ENCODE results near the gene ADIPOR2.
A peak's percentile ranks its signal among the peaks of the same experiment; 100 is the strongest.

ADIPOR2 gene

DNA sequence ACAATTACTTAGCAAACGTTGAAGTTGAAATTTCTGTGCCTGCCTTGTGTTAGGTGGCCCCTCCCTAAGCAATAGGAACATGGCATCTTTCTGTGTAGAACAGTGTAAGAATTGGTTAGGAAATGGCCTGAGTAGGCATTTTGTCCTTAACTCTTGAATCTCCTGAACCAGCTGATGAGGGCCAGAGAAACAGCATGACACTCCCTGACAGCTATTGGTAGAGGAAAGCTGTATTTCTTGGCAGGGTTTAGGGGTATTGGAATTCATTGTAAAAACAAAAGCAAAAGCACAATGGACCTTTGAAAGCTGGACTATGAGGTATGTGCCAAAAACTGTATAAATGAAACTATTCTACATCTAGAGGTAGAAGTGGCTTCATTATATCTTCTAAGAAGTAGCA lies 88.9 kb downstream of the ADIPOR2 start:
- no peak for DNase-seq

DNA sequence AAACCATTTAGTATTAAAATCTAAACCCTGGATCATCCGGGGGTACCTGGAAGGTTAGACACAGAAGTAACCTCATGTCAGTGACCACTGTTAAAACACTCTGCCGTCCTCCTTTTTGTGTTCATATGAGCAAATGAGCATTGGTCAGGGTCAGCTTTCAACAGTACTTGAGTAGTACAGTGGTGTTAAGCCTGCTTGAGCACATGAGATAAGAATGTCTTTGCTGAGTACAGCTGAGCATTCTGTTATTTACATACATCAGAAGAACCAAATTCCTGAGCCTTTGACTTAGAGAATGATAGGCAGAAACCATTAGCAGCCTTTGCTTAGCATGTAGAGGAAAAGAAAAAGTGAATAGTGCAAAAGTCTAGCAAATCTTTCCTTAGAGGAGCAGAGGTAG lies 90.9 kb downstream of the ADIPOR2 start:
- no peak for DNase-seq

DNA sequence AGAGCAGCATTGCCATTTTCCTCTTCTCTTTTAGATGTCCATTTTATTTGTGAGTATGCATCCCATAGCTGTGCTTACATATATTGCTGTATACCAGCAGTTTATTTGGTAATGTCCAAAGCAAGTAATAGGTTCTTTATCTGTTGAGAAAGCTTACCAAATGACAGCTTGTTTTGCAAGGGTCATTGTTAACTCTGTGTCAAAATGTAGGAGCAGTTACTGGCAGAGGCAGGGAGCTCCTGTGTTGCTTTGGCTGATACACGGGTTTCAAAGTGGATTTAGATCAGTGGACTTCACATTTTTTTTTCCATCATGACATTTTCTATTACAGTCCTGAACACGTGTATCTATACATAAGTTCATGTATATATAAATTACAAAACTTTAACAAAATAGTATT lies 91.3 kb downstream of the ADIPOR2 start:
- DNase-seq, result no peak

DNA sequence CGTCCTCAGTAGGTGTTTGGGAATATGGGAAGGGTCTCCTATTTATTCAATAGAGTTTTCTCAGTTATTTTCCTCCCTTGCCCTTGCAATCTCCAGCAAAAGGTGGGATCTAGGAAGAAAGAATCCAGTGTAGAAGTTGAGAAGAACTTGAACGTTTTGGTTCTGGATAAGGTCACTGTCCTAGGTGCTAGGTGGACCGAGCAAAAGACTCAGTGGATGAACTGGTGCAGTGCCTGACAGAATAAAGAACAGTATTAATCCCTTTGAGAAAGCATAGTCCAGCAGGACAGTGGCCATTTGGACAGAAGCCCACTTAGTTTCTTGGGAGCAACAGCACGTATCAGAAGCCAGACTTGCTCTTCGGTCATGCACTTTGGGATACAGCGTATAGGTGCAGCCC lies 96.8 kb downstream of the ADIPOR2 start:
- DNase-seq, result no peak

DNA sequence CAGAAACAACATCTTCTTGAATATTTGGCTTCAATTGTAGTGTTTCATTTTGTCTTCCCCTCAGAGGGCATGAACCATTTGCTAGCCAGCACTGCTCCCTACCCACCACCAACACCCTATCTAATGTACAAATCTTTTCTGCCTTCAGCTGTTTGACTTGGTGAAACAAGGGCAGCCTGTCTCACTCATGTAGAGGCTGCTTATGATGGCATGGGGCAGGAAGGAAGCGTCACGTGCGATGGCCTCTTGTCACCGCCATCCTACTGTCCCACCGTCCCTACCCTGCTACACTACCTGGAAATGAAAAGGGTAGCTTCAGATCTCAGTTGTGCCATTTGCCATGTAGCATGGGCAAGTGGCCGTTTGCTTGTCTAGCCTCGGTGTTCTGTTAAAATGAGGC lies 99.6 kb downstream of the ADIPOR2 start:
- no peak for DNase-seq

DNA sequence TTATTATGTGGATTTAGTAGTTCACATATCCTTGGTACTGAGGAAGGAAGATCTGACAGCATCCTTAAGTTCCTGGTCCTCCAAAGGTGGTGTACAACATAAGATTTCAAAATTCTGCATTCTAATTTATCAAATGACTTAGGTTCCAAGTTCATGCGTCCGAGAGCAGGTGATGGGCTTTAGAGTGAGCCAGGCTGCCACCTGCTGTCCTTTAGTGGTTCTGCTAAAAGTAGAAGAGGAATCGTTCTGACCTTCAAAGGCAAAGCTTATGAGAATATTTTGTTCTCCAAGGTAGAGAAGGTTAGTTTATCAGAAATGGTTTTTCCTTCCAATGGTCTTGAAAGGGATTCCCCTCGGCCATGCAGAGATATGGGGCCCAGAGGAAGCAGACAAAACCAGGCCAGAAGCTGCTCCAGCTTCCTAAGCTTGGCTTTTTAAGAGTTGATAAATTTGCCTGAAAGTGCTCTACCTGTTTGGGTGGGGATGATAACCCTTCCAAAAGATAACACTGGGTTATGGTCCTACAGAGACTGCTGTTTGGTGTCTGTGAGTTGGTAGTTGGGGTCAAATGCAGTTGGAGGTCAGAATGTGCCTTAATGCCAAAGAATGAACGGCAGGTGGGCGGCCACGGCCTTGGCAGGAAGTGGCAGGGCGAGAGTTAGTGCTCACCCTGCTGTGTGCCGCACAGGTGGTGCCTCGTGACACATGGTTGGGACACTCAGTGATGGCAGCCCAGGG lies 100.4 kb downstream of the ADIPOR2 start:
- peak in 1 of 2 donors; percentile 71 for DNase-seq

DNA sequence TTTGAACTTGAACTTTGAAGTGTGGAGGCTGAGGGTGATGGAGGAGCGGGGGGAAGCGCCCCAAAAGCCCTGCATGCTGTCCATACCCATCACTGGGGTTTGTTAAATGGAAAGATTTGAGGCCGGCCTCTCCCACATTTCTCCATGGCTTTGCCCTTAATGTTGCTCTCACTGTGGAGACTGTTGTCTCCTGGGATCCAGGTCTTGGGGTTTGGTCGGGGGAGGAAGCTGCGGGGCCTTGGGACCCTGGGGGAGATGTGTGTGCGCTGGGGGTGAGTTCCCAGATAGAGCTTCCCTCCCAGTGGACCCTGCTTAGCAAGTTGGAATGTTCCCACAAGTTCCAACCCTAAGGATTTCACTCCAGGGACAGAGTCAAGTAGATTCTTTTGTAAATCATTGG lies 101.5 kb downstream of the ADIPOR2 start:
- DNase-seq, result no peak

DNA sequence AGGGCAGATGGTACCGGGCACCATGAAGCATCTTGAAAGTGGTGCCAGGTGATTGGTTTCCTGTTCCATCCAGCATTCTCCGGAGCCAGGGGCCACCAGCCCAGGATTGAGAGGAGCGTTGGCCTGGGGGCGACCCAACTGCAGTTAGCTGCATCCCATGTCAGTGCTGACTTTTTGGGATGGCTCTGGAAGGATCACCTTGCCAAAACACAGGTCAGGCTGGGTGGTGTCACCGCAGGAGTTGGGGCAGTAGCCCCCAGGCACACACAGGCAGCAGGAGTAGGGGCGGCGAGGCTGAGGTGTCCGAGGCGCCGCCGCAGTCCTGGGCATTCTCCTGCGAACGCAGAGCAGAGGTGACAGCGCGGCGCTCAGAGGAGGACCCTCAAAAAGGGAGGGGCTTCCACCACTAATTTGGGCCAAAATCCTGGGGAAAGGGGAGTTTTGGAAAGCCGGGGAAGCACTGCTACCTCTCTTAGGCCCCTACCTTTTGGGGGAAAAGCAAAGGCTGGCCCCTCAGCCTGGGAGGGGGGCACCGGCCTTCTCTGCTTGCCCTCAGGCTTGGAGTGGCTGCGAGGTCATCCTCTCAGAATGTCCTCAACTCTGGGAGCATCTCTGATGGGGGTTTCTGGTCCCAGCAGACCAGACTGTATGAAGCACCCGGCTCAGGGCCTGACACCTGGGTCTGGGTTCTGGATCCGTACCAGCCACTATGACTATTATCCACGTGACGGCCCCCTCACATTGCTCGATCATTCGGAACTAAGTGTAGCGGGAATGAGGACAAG lies 102.7 kb downstream of the ADIPOR2 start:
- no peak for DNase-seq

DNA sequence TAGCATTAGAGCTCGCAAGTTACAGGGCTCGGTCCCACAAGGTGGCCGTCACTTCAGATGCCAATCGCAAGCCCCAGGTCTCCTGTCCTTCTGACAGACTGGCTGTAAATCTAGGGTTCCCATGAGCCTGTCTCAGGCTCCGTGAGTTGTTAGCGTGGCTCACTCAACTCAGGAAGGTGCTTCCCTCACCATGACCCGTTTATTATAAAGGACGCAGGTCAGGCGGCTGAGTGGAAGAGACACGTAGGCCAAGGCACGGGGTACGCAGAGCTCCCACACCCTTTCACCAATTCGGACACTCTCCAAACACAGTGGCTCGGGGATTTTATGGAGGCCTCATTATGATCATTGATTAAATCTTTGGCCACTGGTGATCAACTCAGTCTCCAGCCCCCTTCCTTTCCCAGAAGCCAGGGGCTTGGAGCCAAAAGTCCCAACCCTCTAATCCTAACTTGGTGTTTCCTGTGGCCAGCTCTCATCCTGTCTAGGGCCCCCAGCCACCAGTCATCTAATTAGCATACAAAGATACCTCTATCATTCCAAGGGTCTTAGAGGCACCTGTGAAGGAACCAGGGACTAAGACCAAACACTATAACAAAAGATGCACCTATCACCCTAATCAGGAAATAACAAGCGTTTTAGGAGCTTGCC lies 103.7 kb downstream of the ADIPOR2 start:
- no peak for DNase-seq

DNA sequence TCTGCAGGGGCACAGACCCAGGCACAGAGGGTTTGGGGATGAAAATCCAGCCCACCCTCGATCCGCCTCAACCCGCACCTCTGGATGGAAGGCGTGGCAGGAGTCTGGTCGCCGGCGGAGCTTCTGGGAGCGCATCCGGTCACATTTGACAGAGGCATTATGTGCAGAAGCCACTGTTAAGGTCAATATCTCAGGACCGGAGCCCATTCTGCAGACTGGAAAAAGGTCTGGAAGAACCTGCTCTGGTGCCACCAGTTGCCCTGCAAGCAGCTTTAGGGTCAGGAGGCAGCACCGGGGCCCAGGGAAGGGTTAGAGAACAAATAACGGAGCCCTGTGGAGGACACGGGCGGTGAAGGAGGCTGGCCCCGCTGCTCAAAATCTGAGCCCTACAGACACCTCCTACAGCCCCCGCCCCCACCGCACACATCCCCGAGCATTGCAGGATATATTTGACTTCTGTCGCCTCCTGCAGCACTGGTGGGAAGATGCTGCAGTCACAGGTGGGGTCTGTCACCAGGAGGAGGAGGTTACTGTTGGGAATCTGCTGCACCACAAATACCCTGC lies 104.4 kb downstream of the ADIPOR2 start:
- DNase-seq, result no peak

DNA sequence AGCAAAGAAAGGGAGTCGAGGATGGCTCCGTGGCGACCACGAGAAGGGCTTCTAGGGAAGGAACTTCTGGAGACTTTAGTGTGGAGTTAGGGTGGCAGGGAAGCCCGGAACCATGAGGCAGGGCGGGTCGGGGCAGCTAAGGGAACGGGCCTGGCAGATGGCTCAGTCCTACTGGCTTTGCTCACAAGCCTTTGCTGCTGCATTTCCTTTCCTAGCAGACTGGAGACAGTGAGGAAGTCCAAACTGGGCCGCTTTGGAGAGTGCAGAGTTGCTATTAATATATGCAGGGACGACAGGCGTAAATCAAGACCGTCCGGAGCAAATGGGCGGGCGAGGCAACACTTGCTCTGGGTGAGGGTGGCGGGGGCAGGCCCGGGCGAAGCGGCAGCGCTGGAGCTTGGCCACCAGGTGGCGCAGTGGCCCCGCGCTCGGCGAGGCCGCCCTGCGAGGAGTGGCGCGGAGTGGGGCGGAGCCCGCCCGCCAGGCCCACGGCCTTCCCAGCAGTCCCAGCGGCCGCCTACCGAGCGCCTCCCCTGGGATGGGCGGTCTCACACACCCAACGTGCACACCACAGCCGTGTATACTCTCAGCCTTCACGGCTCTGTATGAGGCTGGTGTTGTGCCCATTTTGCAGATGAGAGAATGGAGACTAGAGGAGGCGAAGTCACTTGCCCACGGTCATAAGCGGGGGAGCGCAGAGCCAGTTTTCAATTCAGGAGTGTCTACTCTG lies 105.1 kb downstream of the ADIPOR2 start:
- DNase-seq, result peak; percentile 77 to 80

DNA sequence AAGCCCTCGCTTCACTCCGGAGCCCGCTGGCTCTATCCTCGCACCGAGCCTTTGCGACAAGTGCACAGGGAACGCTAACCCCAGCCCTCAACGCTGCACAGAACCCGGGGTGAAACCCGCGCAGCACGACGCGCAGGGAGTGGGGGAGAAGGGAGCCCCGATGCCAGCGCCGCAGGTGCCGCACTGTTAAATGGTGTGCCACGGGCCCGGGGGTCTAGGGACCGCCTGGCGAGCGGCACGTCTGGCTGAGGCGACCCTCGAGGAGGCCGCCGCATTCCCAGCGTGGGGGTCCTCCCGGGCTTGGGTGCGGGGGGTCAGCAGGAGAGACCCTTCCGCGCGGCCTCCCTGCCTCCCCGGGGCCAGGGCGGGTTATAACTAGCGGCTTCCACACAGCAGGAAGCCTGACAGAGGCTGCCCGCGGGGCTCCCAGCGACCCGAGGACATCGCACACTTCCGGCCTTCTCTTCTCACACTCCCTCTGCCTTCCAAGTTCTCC lies 105.7 kb downstream of the ADIPOR2 start:
- peak in 1 of 2 donors; percentile 66 for DNase-seq

DNA sequence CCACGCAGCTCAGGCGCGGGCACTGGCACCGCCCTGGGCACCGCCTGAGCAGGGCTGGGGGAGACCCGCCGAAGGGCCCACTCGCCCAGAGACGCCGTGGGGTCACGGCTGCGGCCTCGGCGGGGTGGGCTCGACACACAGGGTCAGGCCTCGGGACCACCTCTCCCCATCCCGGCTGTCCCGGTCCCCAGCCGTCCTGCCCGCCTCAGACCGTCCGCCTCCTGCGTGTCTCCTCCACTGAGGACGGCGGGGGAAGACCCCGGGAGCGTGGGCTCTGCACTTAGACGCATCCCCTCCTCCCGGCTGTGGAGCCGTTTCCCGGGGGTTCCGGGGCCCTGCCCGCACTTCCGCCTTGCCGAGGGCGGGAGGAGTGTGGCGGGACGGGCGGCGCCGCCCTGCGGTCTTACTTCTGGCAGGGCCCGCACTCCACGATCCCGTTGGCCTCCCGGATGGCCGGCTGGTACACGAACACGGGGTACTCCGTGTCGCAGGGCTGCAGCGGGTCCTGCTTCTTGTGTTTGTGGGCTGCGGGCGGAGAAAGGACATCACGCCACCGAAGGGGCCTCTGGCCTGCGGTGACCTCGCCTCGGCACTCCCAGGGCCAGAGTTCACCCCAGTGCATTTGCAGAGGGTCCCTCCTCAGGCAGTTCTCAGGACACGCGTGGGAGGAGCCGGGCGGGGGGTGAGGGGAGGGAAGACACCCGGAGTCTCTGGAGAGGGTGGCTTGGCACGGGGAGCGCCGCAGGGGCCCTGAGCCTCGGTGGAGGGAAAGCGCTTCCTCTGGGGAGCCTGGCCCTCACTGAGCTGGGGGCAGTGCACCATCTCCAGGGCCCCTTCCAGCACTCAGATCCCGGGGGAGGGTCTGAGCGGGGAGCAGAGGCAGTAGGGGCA lies 106.4 kb downstream of the ADIPOR2 start:
- peak in 1 of 2 donors; percentile 71 for DNase-seq

DNA sequence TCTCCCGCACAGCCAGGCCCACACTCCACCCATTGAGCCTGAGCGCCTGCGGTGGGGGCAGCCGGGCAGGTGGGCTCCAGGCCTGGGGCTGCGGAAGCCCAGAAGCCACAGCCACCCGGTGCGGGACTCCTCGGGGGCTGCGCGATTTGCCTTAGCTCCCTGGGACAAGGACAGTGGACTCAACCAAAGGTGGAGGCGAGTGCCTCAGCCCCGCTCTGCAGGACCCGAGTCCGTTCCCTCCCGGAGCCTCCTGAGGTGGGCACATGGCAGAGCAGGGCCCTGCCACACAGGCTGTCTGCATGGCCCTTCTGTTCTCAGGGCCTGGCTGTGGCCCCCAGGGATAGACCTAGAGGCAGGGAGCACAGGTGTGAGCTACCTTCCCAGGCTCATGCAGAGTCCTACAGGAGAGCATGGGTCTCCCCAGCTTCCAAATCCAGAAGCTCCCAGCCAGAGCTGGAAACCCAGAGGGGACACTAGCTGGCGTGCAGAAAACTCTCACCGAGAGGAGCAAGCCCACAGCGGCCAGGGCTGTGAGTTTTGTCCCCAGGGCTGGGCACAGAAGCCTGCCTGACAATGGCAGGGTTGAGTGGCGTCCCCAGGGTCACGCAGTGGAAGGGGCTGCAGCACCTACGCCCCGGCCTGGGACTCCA lies 107.2 kb downstream of the ADIPOR2 start:
- no peak for DNase-seq

DNA sequence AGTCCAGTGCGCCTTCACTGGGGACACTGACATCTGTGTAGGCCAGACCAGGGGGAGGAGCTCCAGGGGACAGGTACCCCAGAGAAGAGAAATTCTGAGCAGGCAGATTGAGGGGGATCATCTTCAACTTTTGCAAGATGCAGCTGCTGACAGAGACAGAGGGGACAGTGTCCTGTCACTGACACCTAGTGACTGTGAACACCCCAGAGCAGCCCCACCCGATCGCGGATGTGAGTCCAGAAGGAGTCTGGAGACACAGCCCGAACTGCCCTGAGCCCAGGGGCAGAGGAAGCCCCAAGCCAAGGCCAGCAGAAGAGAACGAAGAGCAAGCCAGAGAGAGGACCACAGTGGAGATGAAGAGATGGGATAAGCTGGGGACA lies 107.8 kb downstream of the ADIPOR2 start:
- no peak for DNase-seq

DNA sequence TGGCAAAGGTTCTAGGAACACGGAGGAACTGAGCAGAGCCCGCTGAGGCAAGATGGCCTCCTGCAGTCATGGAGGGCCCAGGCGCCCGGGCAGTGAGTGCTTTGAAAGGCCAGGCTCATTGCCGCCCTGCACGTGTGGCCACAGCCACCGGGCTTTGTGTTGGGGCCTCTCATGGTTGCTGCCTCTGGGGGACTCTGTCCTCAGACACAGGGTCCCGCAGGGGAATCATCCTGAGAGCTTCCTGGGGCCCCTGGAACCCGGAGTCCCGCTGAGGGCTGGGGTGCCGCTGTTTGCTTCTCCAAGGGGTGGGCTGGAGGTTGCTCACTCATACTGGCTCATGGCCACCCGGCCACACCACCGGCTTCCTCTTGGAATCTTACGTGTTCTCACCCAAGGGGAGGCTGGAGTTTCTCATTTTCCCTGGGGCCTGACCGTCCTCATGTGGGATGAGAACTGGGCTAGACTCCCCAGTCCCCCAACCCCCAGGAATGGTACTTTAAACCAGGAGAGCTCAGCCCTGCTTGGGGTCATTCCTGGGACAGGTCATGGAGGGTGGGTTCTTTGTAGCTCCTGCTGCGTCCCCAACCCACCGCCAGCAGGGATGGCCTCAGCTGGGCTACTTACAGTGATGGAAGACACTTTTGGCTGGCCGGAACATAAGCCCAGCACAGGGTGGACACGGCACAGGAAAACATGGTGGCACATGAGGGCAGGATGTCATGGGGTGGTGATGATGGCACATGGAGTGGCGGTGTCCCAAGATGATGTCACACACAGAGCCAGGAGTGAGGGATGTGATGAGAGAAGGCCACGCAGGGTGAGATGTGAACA lies 108.4 kb downstream of the ADIPOR2 start:
- DNase-seq, result no peak

DNA sequence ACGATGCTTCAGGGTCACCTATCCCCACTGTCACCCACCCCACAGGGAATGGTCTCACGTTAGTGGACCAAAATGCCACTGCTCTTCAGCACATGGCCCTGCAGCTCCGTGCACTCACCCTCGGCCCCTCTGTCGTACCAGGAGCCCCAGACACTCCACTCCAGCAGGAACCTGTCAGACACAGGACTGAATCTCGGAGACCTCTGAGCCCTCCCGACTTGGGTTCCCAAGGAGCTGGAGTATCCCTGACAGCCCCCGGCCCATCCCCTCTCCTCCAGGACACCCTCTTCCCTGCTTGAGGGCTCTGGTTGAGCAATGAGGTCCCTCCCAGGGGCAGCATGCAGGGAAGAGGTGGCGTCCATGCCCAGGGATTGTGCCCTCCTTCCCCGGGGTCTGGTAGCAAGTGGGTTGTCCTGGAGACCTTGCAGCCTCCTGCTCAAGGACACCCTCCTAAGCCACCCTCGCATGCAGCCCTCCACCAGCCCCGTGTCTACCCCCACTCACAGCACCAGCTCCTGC lies 109.1 kb downstream of the ADIPOR2 start:
- no peak for DNase-seq

DNA sequence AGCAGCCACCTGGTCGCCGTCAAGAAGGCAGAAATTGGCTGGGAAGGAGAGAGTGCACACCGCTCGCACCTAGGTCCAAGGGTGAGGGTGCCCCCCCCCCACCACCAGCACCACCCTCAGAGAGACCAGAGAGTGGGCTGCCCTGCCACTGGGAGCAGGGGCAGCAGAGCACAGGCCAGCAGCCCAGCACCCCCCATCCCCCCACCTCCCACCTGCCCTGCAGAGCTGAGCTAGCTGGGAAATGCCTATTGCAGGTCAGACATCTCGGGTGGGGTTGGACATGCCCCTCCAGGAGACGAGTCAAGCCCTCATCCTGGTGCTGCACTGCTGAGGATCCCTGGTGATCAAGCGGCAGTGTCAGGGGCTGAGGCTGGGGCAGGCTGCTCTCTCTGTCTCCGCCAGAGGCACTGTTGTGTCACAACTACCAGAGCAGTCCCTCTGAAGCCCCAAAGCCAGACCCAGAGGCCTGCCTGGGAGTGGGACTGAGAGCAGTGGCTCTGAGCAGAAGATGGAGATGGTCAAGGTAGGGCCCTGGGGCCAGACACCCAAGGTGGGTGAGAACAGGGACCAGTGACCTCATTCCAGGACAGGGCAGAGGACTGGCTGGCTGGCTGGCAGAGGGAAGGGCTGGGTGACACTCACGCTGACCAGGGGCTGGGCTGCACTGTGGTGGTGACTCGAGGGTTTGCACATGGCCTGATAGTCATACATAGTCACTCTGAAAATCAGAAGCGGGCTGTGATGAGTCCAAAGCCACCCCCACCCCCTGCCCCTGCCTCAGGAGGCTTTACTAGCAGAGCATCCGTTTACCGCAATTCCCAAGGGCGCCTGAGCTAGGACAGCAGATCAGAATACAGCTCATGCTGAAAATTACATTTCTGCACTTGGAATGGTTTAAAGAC lies 109.8 kb downstream of the ADIPOR2 start:
- no peak for DNase-seq
